Activated CD8-positive, alpha-beta memory T cell treated with anti-CD3 and anti-CD28 coated beads, Interleukin-2, amount 50 U/mL, for 48 hours (primary cell): ENCODE measurements around the gene CADM1.

Source experiments
- DNase-seq: peaks from one replicate; pipeline ENCODE4 v3.0.0-alpha.2; 2020

Gene CADM1

GRCh38 chr11:115198321-115198741 lies 305.9 kb downstream of the CADM1 start:
- DNase-seq: no peak

- no peak for DNase-seq
Observed at GRCh38 chr11:115197433-115197832, 306.8 kb downstream of the CADM1 start.

GRCh38 chr11:115197031-115197430 lies 307.2 kb downstream of the CADM1 start:
- no peak for DNase-seq

GRCh38 chr11:115194802-115195110 lies 309.5 kb downstream of the CADM1 start:
- no peak for DNase-seq

GRCh38 chr11:115193914-115194801 lies 310.1 kb downstream of the CADM1 start:
- no peak for DNase-seq

GRCh38 chr11:115191761-115192160 lies 312.5 kb downstream of the CADM1 start:
- DNase-seq: no peak

- no peak for DNase-seq
Observed at GRCh38 chr11:115190196-115190595, 314.0 kb downstream of the CADM1 start.

GRCh38 chr11:115188898-115189278 lies 315.3 kb downstream of the CADM1 start:
- DNase-seq: no peak

- DNase-seq: no peak
Observed at GRCh38 chr11:115188188-115188897, 315.9 kb downstream of the CADM1 start.

GRCh38 chr11:115185931-115186330 lies 318.3 kb downstream of the CADM1 start:
- DNase-seq: no peak

- no peak for DNase-seq
Observed at GRCh38 chr11:115185507-115185906, 318.7 kb downstream of the CADM1 start.

GRCh38 chr11:115184901-115185300 lies 319.3 kb downstream of the CADM1 start:
- DNase-seq: no peak

- no peak for DNase-seq
Observed at GRCh38 chr11:115183830-115184229, 320.4 kb downstream of the CADM1 start.

- DNase-seq: no peak
Observed at GRCh38 chr11:115183136-115183535, 321.1 kb downstream of the CADM1 start.

GRCh38 chr11:115182282-115182955 lies 321.8 kb downstream of the CADM1 start:
- DNase-seq: no peak

GRCh38 chr11:115181538-115181937 lies 322.7 kb downstream of the CADM1 start:
- DNase-seq: no peak

GRCh38 chr11:115180272-115180671 lies 323.9 kb downstream of the CADM1 start:
- DNase-seq: no peak

- no peak for DNase-seq
Observed at GRCh38 chr11:115179636-115180035, 324.6 kb downstream of the CADM1 start.

GRCh38 chr11:115178705-115179104 lies 325.5 kb downstream of the CADM1 start:
- no peak for DNase-seq

- no peak for DNase-seq
Observed at GRCh38 chr11:115173136-115173535, 331.1 kb downstream of the CADM1 start.

GRCh38 chr11:115170133-115170815 lies 333.9 kb downstream of the CADM1 start:
- peak; percentile 57 for DNase-seq

- DNase-seq: no peak
Observed at GRCh38 chr11:115169251-115169650, 335.0 kb downstream of the CADM1 start.

GRCh38 chr11:115168686-115169085 lies 335.5 kb downstream of the CADM1 start:
- DNase-seq: no peak
